HL-60/S4 treated with phorbol 12-myristate 13-acetate at 8.2 ng/mL for 4 days and 3 days (cell line): Measurements from ENCODE around the gene FHAD1.

Source experiments
- in situ Hi-C: fragments of 300-500 bp; cut with MboI; formaldehyde crosslinking; loops from 2 replicates; pipeline ENCODE4 v1.15.0; 2022; ENCODE audit warnings: low sequenced_read_pairs

The FHAD1 gene

DNA sequence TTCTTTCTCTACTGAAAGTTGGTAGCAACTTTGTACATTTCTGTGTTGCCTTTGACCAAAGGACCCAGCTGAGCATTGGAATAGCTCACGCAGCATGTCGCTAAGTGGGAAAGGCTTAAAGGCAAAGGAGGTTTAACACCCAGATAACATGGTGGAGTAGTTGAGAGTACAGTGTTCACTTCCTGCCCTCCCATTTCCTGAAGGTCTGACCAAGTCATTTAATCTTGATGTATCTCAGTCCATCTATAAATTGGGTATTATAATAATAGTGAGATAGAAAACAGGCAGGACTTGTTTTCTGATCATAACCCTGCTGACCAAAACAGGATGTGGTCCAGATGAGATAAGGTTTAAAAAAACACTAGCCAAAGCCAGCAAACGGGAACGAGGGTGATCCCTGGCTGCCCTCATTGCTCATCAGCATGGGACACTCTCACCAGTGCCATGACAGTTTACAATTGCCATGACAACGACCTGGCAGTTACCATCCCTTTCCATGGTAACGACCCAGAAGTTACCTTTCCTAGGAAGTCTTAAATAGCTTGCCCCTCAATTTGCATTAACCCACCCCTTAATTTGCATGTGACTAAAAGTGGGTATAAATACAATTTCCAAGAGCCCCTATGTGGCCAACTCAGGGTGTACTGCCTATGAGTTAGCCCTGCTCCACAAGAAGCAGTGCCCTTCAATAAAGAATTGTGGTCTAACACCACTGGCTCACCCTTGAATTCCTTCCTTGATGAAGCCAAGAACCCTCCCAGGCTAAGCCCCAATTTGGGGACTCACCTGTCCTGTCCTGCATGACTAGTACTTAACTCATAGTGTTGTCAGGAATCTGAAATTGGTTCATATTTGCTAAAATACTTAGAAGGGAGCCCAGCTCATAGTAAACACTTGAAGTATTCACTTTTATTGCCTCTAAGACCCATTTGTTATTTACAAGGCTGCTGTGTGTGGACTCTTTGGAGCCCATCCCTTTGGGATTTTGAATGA lies 28.4 kb upstream of the FHAD1 start:
- in situ Hi-C loops = no loop called here

DNA sequence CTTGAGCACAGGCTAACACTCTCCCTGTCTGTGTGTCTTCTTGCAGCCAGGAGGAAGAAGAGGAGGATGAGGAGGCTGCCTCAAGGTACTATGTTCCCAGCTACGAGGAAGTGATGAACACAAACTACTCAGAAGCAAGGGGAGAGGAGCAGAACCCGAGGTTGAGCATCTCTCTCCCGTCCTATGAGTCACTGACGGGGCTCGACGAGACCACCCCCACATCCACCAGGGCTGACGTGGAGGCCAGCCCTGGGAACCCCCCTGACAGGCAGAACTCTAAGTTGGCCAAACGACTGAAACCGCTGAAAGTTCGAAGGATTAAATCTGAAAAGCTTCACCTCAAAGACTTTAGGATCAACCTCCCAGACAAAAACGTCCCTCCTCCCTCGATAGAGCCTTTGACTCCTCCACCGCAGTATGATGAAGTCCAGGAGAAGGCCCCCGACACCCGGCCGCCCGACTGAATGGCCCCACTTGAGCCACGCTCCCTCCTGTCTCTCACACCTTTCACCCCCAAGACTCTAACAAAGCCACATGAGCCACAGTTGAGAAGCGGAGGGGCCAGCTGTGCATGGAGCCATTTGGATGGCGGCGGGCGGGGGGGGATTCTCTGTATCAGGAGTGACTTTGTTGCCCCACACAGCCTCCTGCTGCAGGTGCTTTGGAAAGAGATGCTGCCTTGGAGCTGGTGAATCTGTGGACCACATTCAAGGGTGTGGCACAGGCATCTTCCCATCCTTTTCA lies 27.6 kb upstream of the FHAD1 start:
- in situ Hi-C loops = no loop called here

DNA sequence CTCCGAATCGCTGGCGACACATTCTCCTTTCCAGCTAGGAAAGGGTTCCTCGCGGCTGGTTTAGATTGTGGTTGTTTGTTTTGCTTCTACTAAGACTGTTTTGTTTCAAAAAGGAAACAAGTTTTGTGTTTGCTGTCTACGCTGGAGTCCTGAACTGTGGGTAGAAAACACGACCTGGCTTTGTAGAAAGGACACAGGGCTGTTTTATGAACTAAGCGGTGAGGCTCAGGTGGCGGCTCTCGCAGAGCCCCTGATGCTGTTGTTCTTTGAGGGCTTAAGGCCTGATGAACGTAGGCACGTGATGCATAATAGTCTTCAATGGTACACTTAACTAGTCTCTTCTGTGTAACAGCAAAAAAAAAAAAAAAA lies 27.0 kb upstream of the FHAD1 start:
- in situ Hi-C loops = no loop called here

DNA sequence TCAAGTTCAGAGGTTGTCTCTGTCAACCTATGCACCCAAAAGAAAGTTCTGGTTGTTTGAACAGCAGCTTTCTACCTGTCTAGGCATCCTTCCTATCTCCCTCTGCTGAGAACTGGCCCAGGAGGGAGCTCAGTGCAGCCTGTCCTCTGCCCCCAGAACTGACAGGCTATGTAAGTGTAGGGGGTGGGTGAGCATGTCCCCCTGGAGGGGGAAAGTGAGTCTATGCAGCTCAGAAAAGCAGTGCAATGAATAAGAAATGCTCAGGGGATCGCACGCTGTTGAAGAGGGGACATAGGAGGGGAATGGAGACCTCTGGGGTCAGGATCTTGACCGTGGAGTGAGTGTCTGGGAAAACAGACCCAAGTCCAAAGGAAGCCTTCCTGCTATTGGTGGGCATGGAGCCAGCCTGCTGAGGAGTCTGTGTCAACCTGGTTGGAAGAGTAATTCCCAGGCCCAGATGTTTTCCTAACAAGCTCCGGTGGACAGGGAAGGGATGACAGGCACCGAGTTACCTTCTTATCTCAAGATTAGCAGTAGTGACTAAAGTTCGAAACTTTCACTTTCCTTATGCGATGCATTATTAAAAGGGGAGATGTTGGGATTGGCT lies 26.1 kb upstream of the FHAD1 start:
- in situ Hi-C loops = no loop called here

DNA sequence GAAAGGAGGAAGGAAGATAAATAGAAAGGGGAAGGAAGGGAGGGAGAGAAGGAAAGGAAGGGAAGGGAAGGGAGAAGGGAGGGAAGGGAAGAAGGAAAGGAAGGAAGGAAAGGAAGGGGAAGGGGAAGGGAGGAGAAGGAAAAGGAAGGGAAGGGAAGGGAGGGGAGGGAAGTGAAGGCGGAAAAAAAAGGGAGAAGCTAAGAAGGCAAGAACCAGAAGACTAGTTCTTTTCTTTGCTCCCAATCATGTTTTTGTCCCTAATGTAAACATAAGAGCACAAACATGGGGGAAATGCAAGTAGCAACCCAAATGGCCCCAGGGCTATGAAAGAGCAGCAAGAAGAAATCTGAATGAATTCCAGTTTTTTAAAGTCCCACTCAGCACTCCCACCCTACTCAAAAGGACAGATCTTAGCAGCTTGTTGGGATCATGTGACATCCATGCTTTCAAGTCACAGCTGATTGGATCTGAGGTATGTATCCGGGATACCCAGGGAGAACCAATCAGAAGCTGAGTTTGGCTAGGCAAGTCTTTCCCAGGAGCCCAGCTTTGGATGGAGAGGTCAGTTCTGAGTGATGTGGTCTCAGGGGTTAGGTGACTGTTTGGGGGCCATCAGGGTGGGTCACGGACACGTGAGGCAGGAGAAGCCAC lies 24.2 kb upstream of the FHAD1 start:
- in situ Hi-C loops = no loop called here

DNA sequence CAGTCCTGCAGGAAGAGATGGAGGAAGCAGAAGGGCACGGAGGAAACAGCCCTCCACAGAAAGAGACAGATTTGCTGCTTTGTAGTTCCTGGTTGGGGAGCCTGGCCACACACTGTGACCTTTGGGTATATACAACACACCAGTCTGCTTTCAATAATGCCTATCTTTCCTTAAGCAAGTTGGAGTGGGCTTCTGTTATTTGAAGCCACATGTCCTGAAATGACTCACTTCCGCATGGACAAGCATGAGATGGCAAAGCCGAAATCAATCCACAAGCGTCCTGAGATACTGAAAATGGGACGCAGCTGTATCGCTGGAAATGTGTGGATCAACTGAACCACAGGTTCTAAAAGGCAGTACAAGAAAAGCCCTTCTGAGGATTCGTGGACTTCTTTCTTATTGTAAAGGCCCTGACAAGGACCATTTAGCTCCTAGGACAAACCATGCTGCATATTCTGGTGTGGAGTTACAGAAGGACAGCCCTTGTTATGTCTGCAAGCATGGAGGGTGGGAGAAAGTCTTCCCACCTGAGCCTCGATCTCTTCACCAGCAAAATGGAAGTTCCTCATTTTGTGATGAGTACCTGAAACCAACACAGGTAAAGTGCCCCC lies 22.7 kb upstream of the FHAD1 start:
- in situ Hi-C loops = no loop called here

DNA sequence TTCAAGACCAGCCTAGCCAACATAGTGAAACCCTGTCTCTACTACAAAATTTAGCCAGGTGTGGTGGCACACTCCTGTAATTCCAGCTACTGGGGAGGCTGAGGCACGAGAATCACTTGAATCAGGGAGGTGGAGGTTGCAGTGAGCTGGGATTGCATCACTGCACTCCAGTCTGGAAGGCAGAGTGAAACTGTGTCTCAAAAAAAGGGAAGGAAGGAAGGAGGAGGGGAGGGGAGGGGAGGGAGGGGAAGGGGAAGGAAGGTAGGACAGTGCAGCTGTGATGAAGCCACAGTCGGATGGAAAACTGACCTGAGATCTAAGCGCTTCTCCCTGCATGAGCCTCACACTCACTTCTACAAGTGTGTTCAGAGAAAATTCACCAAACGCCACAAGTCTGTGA lies 22.0 kb upstream of the FHAD1 start:
- in situ Hi-C loops = no loop called here

DNA sequence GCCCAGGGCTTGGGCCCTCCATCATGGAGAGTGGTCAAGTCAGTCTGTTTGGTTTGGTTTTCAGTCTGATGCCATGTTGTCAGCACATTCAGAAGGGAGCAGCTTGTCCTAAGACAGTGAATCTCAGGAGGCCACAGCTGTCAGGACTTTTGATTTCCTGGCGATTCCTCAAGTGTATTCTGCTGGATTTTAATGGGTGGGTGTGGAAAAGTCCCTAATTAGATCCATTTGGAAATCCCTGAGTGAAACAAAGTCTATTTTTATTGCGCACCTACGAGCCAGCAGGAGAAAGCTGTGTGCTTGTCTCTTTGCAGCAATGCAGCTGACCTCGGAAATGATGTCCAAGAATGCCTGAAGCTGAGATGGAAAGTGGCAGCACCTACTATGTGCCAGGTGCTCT lies 21.6 kb upstream of the FHAD1 start:
- in situ Hi-C loops = no loop called here

DNA sequence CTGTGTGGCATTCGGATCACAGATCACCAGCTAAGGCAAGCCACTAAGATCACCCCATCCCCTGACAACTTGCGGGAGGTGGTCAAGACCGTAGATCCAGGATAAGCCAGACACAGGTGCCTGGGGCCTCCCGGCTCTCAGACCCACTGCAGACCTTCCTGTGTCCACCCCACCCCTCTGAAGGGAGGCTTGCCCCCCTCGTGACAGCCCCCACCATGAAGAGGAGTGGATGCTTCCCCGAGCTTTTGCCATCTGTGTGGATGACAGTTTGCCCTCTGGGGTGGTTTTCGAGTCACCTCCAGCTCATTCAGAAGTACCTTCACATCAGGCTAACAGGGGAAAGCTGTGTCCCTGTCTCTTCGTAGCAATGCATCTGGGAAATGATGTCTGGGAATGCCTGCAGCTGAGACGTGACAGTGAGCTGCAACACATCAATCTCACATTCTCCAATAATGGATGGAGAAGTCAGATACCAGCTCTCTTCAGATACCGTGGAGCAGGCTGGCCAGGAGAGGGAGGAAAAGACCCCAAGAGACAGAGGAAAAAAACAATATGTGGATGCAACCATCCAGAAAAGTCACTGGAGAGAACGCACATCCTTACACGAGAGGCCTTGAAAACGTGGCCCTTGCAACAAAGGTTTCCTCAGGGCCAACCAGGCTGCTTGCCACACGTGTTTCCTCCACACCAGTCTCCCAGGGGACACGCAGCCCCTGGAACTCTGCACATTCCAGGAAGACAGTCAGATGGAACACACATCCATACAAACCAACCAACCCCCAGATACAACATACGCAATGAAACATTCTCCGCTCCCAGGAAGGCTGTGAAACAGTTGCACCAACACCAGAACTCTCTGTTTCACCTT lies 20.4 kb upstream of the FHAD1 start:
- in situ Hi-C loops = no loop called here

DNA sequence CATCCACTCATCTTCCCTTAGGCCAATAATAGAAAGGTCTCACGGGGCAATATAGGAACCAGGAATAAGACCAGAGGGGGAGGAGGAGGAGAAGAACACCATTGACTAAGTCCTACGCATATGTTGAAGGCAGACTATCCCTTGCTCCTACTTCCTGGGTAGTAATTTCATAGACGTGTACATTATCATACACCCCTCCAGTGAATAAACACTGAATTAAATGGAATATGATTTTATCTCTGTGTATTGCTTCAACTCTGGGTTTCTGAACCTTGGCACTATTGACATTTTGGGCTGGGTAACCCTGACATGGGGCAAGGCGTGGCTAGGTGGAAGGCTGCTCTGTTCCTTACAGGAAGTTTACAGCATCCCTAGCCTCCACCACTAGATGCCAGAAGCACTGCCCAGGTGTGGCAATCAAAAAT lies 17.3 kb upstream of the FHAD1 start:
- in situ Hi-C loops = no loop called here

DNA sequence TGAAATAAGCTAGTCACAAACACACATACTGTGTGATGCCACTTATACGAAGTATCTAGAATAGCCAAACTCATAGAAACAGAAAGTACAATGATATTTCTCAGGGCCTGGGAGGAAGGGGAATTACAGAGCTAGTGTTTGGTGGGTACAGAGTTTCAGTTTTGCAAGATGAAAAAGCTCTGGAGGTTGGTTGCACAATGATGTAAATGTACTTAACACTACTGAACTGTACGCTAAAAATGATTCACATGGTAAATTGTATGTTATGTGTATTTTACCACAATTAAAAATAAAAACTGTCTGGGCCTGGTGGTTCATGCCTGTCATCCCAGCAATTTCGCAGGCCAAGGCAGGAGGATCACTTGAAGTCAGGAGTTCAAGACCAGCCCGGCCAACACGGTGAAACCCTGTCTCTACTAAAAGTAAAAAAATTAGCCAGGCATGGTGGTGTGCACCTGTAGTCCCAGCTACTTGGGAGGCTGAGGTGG lies 15.3 kb upstream of the FHAD1 start:
- in situ Hi-C loops = no loop called here

DNA sequence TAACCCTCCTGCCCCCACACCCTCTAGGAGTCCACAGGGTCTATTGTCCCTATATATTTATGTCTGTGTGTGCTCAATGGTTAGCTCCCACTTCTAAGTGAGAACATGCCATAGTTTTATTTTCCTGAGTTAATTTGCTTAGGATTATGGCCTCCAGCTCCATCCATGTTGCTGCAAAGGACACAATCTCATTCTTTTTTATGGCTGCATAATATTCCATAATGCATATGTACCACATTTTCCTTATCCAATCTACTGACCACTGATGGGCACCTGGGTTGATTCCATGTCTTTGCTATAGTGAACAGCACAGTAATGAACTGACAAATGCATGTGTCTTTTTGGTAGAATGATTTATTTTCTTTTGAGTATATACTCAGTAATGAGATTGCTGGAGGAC lies 13.3 kb upstream of the FHAD1 start:
- in situ Hi-C loops = no loop called here

DNA sequence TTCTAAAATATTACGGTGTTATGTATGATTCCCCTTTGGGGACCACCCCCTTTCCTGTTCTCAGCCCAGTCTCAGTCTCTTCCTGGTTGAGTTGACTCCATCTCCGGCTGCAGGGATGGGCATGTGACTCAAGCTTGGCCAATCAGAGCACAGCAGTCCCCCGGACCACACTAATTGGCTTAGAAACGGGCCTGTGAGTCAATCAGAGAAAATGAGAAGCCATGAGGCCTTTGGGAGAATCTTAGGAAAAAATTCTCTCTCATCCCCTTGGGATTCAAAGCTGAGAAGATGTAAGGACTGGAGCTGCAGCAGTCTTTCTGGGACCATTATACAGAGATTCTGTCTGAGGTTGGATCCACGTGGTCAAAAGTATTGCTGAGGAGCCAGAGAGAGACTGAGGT lies 10.7 kb upstream of the FHAD1 start:
- in situ Hi-C loops = no loop called here

DNA sequence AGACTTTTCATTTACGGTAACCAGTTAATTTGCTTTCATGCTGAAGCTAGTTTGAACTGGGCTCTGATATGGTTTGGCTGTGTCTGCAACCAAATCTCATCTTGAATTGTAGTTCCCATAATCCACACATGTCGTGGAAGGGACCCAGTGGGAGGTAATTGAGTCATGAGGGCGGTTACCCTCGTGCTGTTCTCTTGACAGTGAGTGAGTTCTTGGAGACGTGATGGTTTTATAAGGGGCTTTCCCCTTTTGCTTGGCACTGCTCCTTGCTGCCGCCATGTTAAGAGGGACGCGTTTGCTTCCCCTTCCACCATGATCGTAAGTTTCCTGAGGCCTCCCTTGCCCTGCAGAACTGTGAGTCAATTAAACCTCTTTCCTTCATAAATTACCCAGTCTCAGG lies 10.3 kb upstream of the FHAD1 start:
- in situ Hi-C loops = no loop called here

DNA sequence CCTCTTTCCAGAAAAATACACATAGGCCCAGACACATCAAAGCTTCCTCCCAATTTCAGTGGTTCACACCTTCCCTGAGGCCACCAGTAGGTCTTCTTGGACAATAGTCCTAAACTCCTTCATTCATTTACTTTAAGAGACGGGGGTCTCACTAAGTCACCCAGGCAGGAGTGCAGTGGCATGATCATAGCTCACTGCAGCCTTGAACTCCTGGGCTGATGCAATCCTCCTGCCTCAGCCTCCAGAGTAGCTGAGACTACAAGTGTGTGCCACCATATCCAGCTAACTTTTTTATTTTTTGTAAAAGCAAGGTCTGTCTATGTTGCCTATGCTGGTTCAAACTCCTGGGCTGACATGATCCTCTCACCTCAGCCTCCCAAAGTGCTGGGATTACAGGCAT lies 8.2 kb upstream of the FHAD1 start:
- in situ Hi-C loops = no loop called here

DNA sequence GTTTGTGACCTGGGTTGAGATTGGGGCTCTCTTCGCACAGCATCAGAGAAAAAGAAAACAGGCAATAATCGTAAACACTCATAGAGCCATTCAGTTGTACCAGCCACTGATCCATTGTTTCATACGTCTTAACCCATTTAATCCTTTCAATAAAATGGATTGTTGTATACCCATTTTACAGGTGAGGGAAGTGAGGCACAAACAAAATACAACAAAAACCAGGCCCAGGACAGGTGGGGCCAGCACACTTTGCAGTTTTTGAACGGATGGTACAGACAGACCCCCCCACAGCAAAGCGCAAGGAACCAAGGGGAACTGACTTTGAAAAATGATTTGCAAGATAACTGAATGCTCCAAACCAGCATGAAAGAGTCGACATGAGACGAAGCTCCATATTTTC lies 4.3 kb upstream of the FHAD1 start:
- in situ Hi-C loops = no loop called here

DNA sequence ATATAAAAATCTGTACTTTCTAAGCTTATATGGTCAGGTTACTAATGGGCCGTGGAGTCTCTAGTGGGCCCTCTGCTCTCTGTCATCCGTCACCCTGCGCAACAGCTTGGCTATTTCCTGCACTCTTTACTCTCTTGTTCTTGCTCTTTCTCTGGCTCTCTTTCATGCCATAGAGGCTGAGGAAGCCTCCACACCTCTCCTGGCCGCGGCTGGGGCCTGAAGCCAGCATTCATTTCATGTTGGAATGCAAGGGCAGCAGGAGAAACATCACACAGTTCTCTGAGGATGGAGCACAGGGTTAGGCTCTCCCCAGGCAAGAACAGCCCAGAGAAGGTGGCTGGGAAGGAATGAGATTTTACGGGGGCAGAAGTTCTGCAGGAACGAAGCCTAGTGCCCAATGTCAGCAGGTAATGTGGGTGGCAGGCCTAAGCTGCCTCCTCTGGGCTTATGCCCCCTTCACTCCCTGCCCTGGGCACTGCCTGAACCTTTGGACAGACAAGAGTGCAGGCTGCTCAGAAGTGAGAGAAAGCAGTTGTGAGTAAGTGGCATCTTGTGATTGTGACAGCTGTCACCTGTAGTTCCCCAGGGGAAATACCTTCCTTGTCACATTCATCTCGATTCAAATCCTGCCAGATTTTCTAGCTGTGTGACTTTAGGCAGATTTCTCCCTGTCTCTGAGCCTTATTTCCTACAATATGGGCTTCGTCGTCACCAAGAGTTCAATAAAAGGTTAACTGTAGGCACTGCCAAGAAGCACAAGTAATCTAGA lies 3.6 kb upstream of the FHAD1 start:
- in situ Hi-C loops = no loop called here

DNA sequence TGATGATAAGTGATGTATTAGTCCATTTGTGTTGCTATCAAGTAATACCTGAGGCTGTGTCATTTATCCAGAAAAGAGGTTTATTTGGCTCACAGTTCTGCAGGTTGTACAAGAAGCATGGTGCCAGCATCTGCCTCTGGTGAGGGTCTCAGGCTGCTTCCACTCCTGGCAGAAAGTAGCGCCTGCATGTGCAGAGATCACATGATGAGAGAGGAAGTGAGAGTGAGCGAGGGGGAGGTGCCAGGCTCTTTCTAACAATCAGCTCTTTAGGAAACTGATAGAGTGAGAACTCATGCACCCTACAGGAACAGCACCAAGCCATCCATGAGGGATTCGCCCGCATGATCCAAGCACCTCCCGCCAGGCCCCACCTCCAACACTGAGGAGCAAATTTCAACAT lies 2.2 kb upstream of the FHAD1 start:
- in situ Hi-C loops = no loop called here
